Loucy (cell line): ENCODE measurements around the gene ZDHHC8.

Experiments
- H2AFZ ChIP-seq: fragments of 200-600 bp; sonication (generic); 2 replicates; pipeline ENCODE4 v1.6.0; 2016; ENCODE audit warnings: antibody characterized with exemption, mild to moderate bottlenecking, low read length, moderate library complexity
- H3F3A ChIP-seq: fragments of 200-600 bp; 2 replicates; pipeline ENCODE4 v1.6.0; 2016; ENCODE audit warnings: antibody characterized with exemption, low read depth, mild to moderate bottlenecking
- H3K27me3 ChIP-seq: fragments of 200-600 bp; sonication (generic); 2 replicates; pipeline ENCODE4 v1.6.1; 2014; ENCODE audit warnings: low read length, mild to moderate bottlenecking; ENCODE audit not compliant: insufficient read depth, poor library complexity, severe bottlenecking
- H3K36me3 ChIP-seq: fragments of 200-600 bp; sonication (generic); 2 replicates; pipeline ENCODE4 v1.6.1; 2016; ENCODE audit warnings: low read length; ENCODE audit not compliant: insufficient read depth
- H3K4me1 ChIP-seq: fragments of 200-600 bp; sonication (generic); 2 replicates; pipeline ENCODE4 v1.5.1; 2014; ENCODE audit warnings: low read length, mild to moderate bottlenecking; ENCODE audit not compliant: insufficient read depth, poor library complexity, severe bottlenecking
- H3K4me2 ChIP-seq: fragments of 200-600 bp; sonication (generic); 2 replicates; pipeline ENCODE4 v1.6.0; 2014; ENCODE audit warnings: antibody characterized with exemption, low read length, low read depth, mild to moderate bottlenecking; ENCODE audit not compliant: poor library complexity, severe bottlenecking
- H3K4me3 ChIP-seq: fragments of 200-600 bp; sonication (generic); 2 replicates; pipeline ENCODE4 v1.5.1; 2014; ENCODE audit warnings: low read length, mild to moderate bottlenecking, mixed read lengths; ENCODE audit not compliant: poor library complexity, severe bottlenecking
- H3K79me2 ChIP-seq: fragments of 200-600 bp; sonication (generic); 2 replicates; pipeline ENCODE4 v1.6.1; 2014; ENCODE audit warnings: low read length; ENCODE audit not compliant: insufficient read depth
- H3K9ac ChIP-seq: fragments of 200-600 bp; sonication (generic); 2 replicates; pipeline ENCODE4 v1.6.0; 2014; ENCODE audit warnings: mild to moderate bottlenecking, low read depth, low read length, moderate library complexity; ENCODE audit not compliant: poor library complexity, severe bottlenecking
- H3K9me2 ChIP-seq: fragments of 200-600 bp; sonication (generic); replicated peaks from 2 replicates; pipeline ENCODE4 v1.6.1; 2016; ENCODE audit warnings: low read depth, low read length, mixed read lengths
- H3K9me3 ChIP-seq: fragments of 200-600 bp; sonication (generic); 2 replicates; pipeline ENCODE4 v1.6.1; 2014; ENCODE audit warnings: mild to moderate bottlenecking, antibody characterized with exemption, low read length, low read depth; ENCODE audit not compliant: insufficient read depth
- H4K20me1 ChIP-seq: fragments of 200-600 bp; sonication (generic); 2 replicates; pipeline ENCODE4 v1.6.0; 2014; ENCODE audit warnings: antibody characterized with exemption, low read length, mild to moderate bottlenecking; ENCODE audit not compliant: insufficient read depth, poor library complexity, severe bottlenecking
- EZH2phosphoT487 ChIP-seq: fragments of 200-600 bp; IDR thresholded peaks from 2 replicates; pipeline ENCODE4 v1.6.1; 2018; ENCODE audit warnings: antibody characterized with exemption, mild to moderate bottlenecking, moderate library complexity, borderline replicate concordance
- TF ChIP-seq, protein P1 (sequence below): fragments of 200-600 bp; sonication (generic); conservative IDR thresholded peaks from 2 replicates; pipeline ENCODE4 v1.5.1; 2014; ENCODE audit warnings: mild to moderate bottlenecking, antibody characterized with exemption, low read length

Gene ZDHHC8

DNA sequence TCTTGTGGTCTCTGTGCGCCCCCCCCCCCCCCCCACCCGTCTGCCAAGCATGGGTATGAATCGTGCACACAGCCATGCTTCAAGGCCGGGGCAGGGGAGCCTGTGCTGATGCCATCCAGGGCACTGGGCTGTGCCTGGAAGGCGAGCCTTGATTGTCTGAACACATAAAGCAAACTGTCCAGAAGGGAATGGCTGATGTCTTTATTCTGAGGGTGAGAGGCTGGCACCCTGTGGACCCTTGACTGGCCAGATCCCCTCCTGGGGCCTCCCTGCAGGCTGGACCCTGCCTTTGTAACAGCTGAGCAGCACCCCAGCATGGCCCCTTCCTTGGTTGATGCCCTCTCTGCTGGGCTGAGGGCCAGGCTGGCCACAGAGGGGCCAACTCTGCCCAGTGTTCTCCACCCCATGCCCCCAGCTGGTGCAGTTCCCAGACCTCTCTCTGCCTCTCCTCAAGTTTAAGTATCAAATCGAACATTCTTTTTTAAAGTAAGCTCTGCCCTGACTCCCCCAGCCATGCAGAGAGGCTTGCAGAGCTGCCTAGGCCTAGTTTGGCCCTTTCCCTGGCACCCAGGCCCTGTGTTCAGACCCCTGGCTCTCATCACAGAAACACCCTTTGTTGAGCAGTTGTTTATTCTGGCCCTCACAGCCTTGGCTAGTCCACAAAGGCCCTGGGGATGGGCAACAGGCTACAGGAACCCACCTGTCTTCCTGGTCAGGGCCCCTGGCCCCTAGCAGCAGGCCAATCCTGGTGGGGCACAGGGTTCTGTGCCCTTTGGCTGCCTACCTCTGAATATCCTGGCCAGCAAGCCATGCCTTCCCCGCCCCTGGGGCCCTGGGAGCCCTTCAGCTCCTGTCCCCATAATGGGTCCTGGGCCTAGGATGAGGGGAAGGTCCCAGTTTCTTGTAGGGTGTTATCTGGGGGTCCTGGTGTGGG is 19.6 kb upstream of the ZDHHC8 start:
- H3K79me2 ChIP-seq = peaks cover 35% of the 10 kb centered on the region
- no peaks in the 10 kb centered on the region for H3K9me3 ChIP-seq
- no peak for TF ChIP-seq EZH2phosphoT487
- TF ChIP-seq, protein P1, sequence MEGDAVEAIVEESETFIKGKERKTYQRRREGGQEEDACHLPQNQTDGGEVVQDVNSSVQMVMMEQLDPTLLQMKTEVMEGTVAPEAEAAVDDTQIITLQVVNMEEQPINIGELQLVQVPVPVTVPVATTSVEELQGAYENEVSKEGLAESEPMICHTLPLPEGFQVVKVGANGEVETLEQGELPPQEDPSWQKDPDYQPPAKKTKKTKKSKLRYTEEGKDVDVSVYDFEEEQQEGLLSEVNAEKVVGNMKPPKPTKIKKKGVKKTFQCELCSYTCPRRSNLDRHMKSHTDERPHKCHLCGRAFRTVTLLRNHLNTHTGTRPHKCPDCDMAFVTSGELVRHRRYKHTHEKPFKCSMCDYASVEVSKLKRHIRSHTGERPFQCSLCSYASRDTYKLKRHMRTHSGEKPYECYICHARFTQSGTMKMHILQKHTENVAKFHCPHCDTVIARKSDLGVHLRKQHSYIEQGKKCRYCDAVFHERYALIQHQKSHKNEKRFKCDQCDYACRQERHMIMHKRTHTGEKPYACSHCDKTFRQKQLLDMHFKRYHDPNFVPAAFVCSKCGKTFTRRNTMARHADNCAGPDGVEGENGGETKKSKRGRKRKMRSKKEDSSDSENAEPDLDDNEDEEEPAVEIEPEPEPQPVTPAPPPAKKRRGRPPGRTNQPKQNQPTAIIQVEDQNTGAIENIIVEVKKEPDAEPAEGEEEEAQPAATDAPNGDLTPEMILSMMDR = no peak
- no peak overlapping the region for H3K9ac ChIP-seq
- no peak overlapping the region for H2AFZ ChIP-seq
- peaks cover 13% of the 10 kb centered on the region for H3K4me1 ChIP-seq
- H3K27me3 ChIP-seq = no peaks in the 10 kb centered on the region
- H4K20me1 ChIP-seq = peaks cover 10% of the 10 kb centered on the region
- no peaks in the 10 kb centered on the region for H3F3A ChIP-seq
- no peak overlapping the region for H3K4me2 ChIP-seq
- H3K36me3 ChIP-seq = peaks cover 70% of the 10 kb centered on the region; the same call in 1 of the 2 replicates
- H3K9me2 ChIP-seq = no peaks in the 10 kb centered on the region
- no peak overlapping the region for H3K4me3 ChIP-seq

DNA sequence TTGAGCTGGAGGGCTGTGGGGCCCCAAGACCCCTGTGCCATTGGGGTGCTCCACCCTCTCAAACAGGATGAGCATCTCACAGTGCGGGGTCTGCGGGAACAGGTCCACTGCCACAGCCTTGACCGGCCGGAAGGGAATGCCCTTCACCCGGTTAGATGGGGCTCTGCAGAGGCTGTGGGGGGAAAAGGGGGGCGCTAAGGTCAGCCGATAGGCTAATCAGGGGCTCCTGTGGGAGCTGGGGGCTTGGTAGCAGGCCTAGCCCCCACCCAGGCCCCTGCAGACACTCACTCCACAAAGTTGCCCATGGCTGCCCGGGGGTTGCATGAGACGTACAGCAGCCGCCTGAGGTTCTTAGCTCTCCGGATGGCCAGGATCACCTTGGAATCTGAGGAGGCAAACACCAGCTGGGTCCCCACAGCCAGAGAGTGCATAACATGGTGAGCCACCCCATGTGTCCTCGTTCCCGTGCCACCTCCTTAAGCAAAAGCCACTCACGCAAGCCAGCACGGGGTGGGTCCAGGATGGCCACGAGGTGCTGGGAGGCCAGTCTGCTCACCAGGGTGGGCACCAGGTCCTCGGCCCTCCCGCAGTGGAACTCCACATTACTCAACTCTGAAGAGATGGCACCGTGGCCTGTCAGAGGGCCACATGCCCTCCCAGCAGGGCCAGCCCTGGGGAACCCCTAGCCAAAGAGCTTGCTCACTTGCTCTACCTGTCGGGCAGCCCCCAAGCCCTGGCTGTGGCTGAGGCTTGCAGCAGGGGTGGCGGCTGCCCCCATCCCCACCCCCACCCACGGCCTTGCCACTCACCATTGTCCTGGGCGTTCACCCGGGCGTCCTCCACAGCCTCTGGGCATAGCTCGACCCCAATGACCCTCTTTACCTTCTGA is 18.7 kb upstream of the ZDHHC8 start:
- peaks cover 13% of the 10 kb centered on the region for H3K4me1 ChIP-seq
- H3K9ac ChIP-seq = no peak overlapping the region
- no peak overlapping the region for H3K4me2 ChIP-seq
- H3K36me3 ChIP-seq = peaks cover 60% of the 10 kb centered on the region; the same call in 1 of the 2 replicates
- no peak overlapping the region for H3K4me3 ChIP-seq
- no peaks in the 10 kb centered on the region for H3K9me3 ChIP-seq
- H3F3A ChIP-seq = no peaks in the 10 kb centered on the region
- H3K9me2 ChIP-seq = no peaks in the 10 kb centered on the region
- no peaks in the 10 kb centered on the region for H3K27me3 ChIP-seq
- TF ChIP-seq, protein P1 = no peak
- TF ChIP-seq EZH2phosphoT487 = no peak
- peaks cover 38% of the 10 kb centered on the region for H3K79me2 ChIP-seq
- H4K20me1 ChIP-seq = peaks cover 12% of the 10 kb centered on the region
- H2AFZ ChIP-seq = no peak overlapping the region

DNA sequence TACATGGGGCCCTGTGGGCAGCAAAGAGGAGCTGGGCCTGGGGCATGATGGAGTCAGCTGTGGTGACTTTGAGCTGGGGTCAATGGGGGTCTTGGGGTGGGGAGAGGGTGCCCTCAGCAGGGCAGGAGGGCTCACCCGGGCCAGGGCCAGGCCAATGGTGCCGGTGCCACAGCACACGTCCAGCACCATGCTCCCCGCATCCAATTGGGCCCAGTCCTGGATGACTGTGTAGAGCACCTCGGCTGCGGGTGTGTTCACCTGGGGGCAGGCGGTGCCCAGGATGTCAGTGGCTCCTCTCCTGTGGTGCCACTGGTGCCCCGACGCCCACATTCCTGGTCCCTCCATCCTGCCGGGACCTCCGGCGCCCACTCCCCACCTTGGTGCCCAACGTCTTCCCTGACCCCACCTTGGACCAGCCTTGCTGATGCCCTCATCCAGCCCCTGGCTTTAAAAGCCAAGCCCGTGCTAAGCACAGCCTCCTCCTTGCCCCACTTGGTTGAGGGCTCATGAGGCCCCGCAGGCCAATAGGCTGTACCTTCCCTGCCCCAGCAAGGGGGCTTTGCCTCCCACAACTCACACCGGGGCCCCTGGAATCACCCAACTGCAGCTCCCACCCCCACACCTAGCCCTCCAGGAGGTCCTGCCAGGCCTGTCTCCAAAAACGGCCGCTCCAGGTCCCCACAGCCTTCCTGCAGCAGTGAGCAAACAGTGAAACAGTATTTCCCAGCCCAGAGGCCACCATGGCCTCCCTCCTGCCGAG is 17.9 kb upstream of the ZDHHC8 start:
- H3K9me3 ChIP-seq = no peaks in the 10 kb centered on the region

More for the DNA sequence above, 17.9 kb upstream of the ZDHHC8 start:
- Histone ChIP-seq H3K9me2 (no peaks in the 10 kb centered on the region), H3K4me3 (no peak overlapping the region), H3K4me1 (peaks cover 18% of the 10 kb centered on the region), H3F3A (no peaks in the 10 kb centered on the region), H3K27me3 (no peaks in the 10 kb centered on the region), H2AFZ (no peak overlapping the region), H3K36me3 (peaks cover 52% of the 10 kb centered on the region; the same call in 1 of the 2 replicates), H3K4me2 (peak overlapping the region; percentile 89), H3K9ac (no peak overlapping the region), H4K20me1 (peaks cover 20% of the 10 kb centered on the region), H3K79me2 (peaks cover 47% of the 10 kb centered on the region)
- TF ChIP-seq, protein P1 = no peak
- no peak for TF ChIP-seq EZH2phosphoT487
